HepG2 (cell line): ENCODE results near the gene RER1. TPM values are rescaled to one million over a fixed set of nuclear protein-coding genes. Genes with fewer than 3 reads are reported as not detected.

ENCODE experiments used
- ATAC-seq: fragments of 200-7000 bp; cut with Tn5 transposase; 3 replicates; pipeline ENCODE4 v1.9.1; 2020; ENCODE audit warnings: mild to moderate bottlenecking, moderate library complexity
- BruUV-seq: library from RNA; stranded (reverse); fragments of 400-500 nt; replicated peaks from 2 replicates; lab custom pipeline; 2021; lab: Mats Ljungman, UMichigan
- CTCF ChIA-PET: fragments of 300-600 bp; formaldehyde crosslinking; extraction: SDS; loops from one replicate; lab custom pipeline; 2021; ENCODE audit warnings: low total read pairs, inconsistent platforms, low intra/inter-chr PET ratio; lab: Yijun Ruan, JAX
- POLR2A ChIA-PET: fragments of 350-600 bp; sonication (Branson Sonifier 250); formaldehyde crosslinking; loops from one replicate; lab custom pipeline; 2020; ENCODE audit warnings: antibody characterized with exemption, inconsistent platforms; lab: Yijun Ruan, JAX
- DNase-seq: peaks from one replicate; pipeline ENCODE4 v3.0.0-alpha.2; 2015; ENCODE audit warnings: low spot score
- FAIRE-seq: peaks from 3 replicates; lab custom pipeline; 2011; peaks lifted over from hg19 to GRCh38; lab: Jason Lieb, UNC
- H2AFZ ChIP-seq: one replicate; pipeline ENCODE4 v1.6.1; 2011; ENCODE audit warnings: low read length, inconsistent platforms
- H3K27ac ChIP-seq: fragments of 300-600 bp; 3 replicates; pipeline ENCODE4 v1.8.0; 2011; ENCODE audit warnings: mixed run types, mild to moderate bottlenecking, mixed read lengths, low read length, inconsistent platforms; ENCODE audit not compliant: insufficient read depth; ENCODE audit errors: extremely low read length
- H3K27me3 ChIP-seq, 2 experiments: fragments of 200-600 bp in 1 of 2; 2 replicates in 1 of 2; 3 replicates in 1 of 2; pipeline versions ENCODE4 v1.6.0 to v1.8.0; 2011; ENCODE audit warnings: low read length in 2 of 2, mild to moderate bottlenecking in 2 of 2, moderate library complexity in 2 of 2, inconsistent platforms in 1 of 2; ENCODE audit not compliant: insufficient read depth in 2 of 2, control insufficient read depth in 1 of 2
- H3K36me3 ChIP-seq, 2 experiments: fragments of 200-600 bp in 1 of 2; replicated peaks in 1 of 2; 2 replicates in 1 of 2; 3 replicates in 1 of 2; pipeline versions ENCODE4 v1.5.1 to v1.8.0; 2011; ENCODE audit warnings: low read length in 2 of 2, inconsistent platforms in 1 of 2; ENCODE audit not compliant: insufficient read depth in 2 of 2, control insufficient read depth in 1 of 2
- H3K4me1 ChIP-seq: 2 replicates; pipeline ENCODE4 v1.5.1; 2012; ENCODE audit warnings: low read length, inconsistent platforms; ENCODE audit not compliant: insufficient read depth
- H3K4me2 ChIP-seq: 2 replicates; pipeline ENCODE4 v1.6.0; 2011; ENCODE audit warnings: low read depth, low read length, inconsistent platforms
- H3K4me3 ChIP-seq, 3 experiments: fragments of 200-600 bp in 1 of 3; sonication (generic), shearing (Covaris generic) in 1 of 3; replicated peaks in 1 of 3; 2 replicates each; pipeline ENCODE4 v1.5.1; 2011 to 2016; ENCODE audit warnings: low read length in 3 of 3, inconsistent platforms in 2 of 3, low read depth in 2 of 3, mild to moderate bottlenecking in 2 of 3, control low read depth in 1 of 3, mixed read lengths in 1 of 3; ENCODE audit not compliant: insufficient read depth in 1 of 3
- H3K79me2 ChIP-seq: one replicate; pipeline ENCODE4 v1.6.1; 2011; ENCODE audit warnings: low read length, inconsistent platforms; ENCODE audit not compliant: insufficient read depth
- H3K9ac ChIP-seq: 2 replicates; pipeline ENCODE4 v1.6.0; 2011; ENCODE audit warnings: mild to moderate bottlenecking, low read depth, low read length, inconsistent platforms; ENCODE audit not compliant: insufficient read depth
- H3K9me3 ChIP-seq: 2 replicates; pipeline ENCODE4 v1.5.1; 2012; ENCODE audit warnings: mild to moderate bottlenecking, low read length
- H4K20me1 ChIP-seq: 2 replicates; pipeline ENCODE4 v1.6.0; 2011; ENCODE audit warnings: inconsistent platforms, mild to moderate bottlenecking, low read length, moderate library complexity; ENCODE audit not compliant: insufficient read depth
- BCLAF1 ChIP-seq: fragments of 450-650 bp; IDR thresholded peaks from 2 replicates; pipeline ENCODE4 v1.6.1; 2017; ENCODE audit warnings: mild to moderate bottlenecking
- KDM6A ChIP-seq: IDR thresholded peaks from 2 replicates; pipeline ENCODE4 v1.6.1; 2016; ENCODE audit warnings: low read depth
- MYC ChIP-seq: sonication (generic); formaldehyde crosslinking; IDR thresholded peaks from 2 replicates; pipeline ENCODE4 v1.9.0; 2021; ENCODE audit warnings: missing genetic modification reagents, borderline replicate concordance
- NAIF1 ChIP-seq: sonication (generic); formaldehyde crosslinking; IDR thresholded peaks from 2 replicates; pipeline ENCODE4 v1.5.0; 2020; ENCODE audit warnings: mild to moderate bottlenecking, missing genetic modification reagents, borderline replicate concordance
- NFE2L1 ChIP-seq: sonication (generic); formaldehyde crosslinking; IDR thresholded peaks from 2 replicates; pipeline ENCODE4 v1.4.0; 2020; ENCODE audit warnings: missing genetic modification reagents, mild to moderate bottlenecking, borderline replicate concordance
- SIN3B ChIP-seq: fragments of 150-350 bp; IDR thresholded peaks from 2 replicates; pipeline ENCODE4 v1.6.1; 2014; ENCODE audit warnings: low read length
- TCF7 ChIP-seq: sonication (generic); IDR thresholded peaks from 2 replicates; pipeline ENCODE4 v1.6.1; 2016; ENCODE audit warnings: antibody characterized with exemption, low read depth
- ZBTB49 ChIP-seq: sonication (generic); formaldehyde crosslinking; IDR thresholded peaks from 2 replicates; pipeline ENCODE4 v1.4.0; 2020; ENCODE audit warnings: missing genetic modification reagents, borderline replicate concordance
- ZFP91 ChIP-seq: sonication (generic); formaldehyde crosslinking; IDR thresholded peaks from 2 replicates; pipeline ENCODE4 v1.9.0; 2022; ENCODE audit warnings: missing genetic modification reagents, mild to moderate bottlenecking, borderline replicate concordance
- ZNF615 ChIP-seq: sonication (generic); formaldehyde crosslinking; IDR thresholded peaks from 2 replicates; pipeline ENCODE4 v1.5.0; 2020; ENCODE audit warnings: mild to moderate bottlenecking, missing genetic modification reagents, borderline replicate concordance
- WGBS: methylation state at CpG from one replicate; pipeline ENCODE4 v1.1.6; 2017; ENCODE audit warnings: low lambda C conversion rate; 5-methylcytosine and 5-hydroxymethylcytosine counted together
- in situ Hi-C: cut with HindIII; loops from 2 replicates; pipeline ENCODE4 v1.10.0; 2017; ENCODE audit warnings: low pct_unique_long_range_greater_than_20kb; ENCODE audit not compliant: extremely low pct_ligation_motif_present
- intact Hi-C: fragments of 100-400 bp; cut with micrococcal nuclease; formaldehyde crosslinking; loops from one replicate; pipeline ENCODE4 v1.10.0; 2022; ENCODE audit not compliant: unreplicated experiment
- polyA plus RNA-seq, 8 experiments: library from polyadenylated mRNA; depleted of rRNA in 3 of 8; stranded (reverse) in 7 of 8; unstranded in 1 of 8; fragments of >200 nt; fragmentation: Illumina TruSeq in 4 of 8; extraction: Trizol in 4 of 8; gene quantifications; 2 replicates each; pipeline versions ENCODE4 v1.2.1 to v1.2.3, GENCODE V29; 2011 to 2016; ENCODE audit warnings: low read depth in 4 of 8, missing spikeins in 1 of 8, mixed read lengths in 1 of 8; ENCODE audit not compliant: insufficient read depth in 1 of 8
- total RNA-seq, 5 experiments: library from RNA; depleted of rRNA; stranded (reverse); fragments of >200 nt; fragmentation: Illumina TruSeq; extraction: Trizol; gene quantifications; 2 replicates each; pipeline ENCODE4 v1.2.3, GENCODE V29; 2016; ENCODE audit warnings: low read depth in 1 of 5

The RER1 gene
- total and polyA plus RNA-seq, 2 of the 13 experiments (the other 11 are each of a cell fraction or from before 2014, with no cell fraction given), result 128 to 164 TPM

- peaks cover 7% of the 10 kb centered on the region; the same call in 1 of the 2 replicates for H4K20me1 ChIP-seq
- no peak overlapping the region for H2AFZ ChIP-seq
- no peaks in the 10 kb centered on the region for H3K36me3 ChIP-seq
- DNase-seq, result no peak
- H3K27ac ChIP-seq, result no peak overlapping the region
- H3K4me3 ChIP-seq, result no peak overlapping the region
- CTCF ChIA-PET, result no interaction called here
- FAIRE-seq, result no peak
- ATAC-seq, result no peak
- H3K4me1 ChIP-seq, result no peaks in the 10 kb centered on the region
- H3K27me3 ChIP-seq, result peaks cover 26 to 78% of the 10 kb centered on the region in 2 experiments
- in situ Hi-C loops, result no loop called here
- WGBS, result no CpG with 5 or more reads among the region's 7 CpGs
- no peak overlapping the region for H3K4me2 ChIP-seq
- no TSS peak for BruUV-seq
- H3K79me2 ChIP-seq, result no peaks in the 10 kb centered on the region
- TF ChIP-seq TCF7, result no peak
- TF ChIP-seq MYC (CRISPR knock-in tag), result no peak
- no peak for TF ChIP-seq ZBTB49 (CRISPR knock-in tag)
- TF ChIP-seq ZFP91, result no peak
- TF ChIP-seq SIN3B, result no peak
- no peak for TF ChIP-seq ZNF615 (CRISPR knock-in tag)
- no peak for TF ChIP-seq NAIF1
- no peak for TF ChIP-seq BCLAF1
- no peak for TF ChIP-seq KDM6A
- TF ChIP-seq NFE2L1 (CRISPR knock-in tag), result no peak
- no peaks in the 10 kb centered on the region for H3K9me3 ChIP-seq
- intact Hi-C loops, result no loop called here
- POLR2A ChIA-PET, result no interaction called here
- no peak overlapping the region for H3K9ac ChIP-seq
These were observed 45.2 kb downstream of the RER1 start for GRCh38 chr1:2436876-2437275.
